A673 (cell line): ENCODE results near the gene SLC4A1.

Experiments used
- EZH2 ChIP-seq: fragments of 200-600 bp; sonication (generic); IDR thresholded peaks from 2 replicates; pipeline ENCODE4 v1.6.1; 2017; ENCODE audit warnings: borderline replicate concordance, low read depth, mild to moderate bottlenecking, mixed read lengths, antibody characterized with exemption, low read length; ENCODE audit not compliant: poor library complexity, severe bottlenecking
- TF ChIP-seq, protein P1 (sequence below): fragments of 300-800, 200-600 bp; sonication (generic); conservative IDR thresholded peaks from 2 replicates; pipeline ENCODE4 v1.5.1; 2017; ENCODE audit warnings: low read depth, mild to moderate bottlenecking, antibody characterized with exemption, low read length, moderate library complexity, mixed read lengths

DNA sequence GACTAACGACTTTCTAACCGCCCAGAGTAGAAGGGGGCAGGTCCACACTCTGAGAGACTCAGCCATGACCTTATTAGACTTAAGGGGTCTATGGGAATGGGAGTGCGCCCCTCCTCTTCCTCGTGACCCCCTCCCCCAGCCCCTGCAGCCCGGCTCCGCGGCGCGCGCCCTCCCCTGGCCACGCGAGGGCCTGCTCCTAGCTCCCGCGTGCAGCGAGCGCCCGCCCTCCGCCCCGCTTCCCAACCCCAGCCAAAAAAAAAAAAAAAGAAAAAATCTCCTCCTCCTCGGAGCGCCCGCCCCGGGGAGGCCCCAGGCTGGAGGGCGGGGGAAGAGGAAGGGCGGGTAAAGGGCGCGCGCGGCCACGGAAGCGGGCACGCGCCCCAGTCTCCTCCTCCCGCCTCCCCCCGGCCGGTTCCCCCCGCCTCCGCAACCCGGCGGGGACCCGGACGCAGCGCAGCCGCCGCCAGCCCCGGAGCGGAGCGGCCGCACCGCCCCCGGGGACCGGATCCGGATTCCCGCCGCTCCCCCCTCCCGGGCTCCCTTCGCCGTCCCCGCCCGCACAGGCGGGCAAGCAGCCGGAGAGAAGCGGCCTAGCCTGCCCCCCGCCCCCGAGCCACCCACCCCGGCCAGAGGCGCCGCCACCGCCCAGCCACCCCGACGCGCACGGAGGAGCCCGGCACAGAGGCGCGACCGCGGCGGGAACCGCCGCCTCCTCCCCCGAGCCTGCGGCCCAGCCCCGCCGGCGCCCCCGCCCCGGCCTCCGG is 49.4 kb downstream of the SLC4A1 start:
- TF ChIP-seq, protein P1, sequence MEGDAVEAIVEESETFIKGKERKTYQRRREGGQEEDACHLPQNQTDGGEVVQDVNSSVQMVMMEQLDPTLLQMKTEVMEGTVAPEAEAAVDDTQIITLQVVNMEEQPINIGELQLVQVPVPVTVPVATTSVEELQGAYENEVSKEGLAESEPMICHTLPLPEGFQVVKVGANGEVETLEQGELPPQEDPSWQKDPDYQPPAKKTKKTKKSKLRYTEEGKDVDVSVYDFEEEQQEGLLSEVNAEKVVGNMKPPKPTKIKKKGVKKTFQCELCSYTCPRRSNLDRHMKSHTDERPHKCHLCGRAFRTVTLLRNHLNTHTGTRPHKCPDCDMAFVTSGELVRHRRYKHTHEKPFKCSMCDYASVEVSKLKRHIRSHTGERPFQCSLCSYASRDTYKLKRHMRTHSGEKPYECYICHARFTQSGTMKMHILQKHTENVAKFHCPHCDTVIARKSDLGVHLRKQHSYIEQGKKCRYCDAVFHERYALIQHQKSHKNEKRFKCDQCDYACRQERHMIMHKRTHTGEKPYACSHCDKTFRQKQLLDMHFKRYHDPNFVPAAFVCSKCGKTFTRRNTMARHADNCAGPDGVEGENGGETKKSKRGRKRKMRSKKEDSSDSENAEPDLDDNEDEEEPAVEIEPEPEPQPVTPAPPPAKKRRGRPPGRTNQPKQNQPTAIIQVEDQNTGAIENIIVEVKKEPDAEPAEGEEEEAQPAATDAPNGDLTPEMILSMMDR: peak; percentile 50
- TF ChIP-seq EZH2: no peak
